ENCODE results near the gene ADPRS. TPM values are rescaled to one million over a fixed set of nuclear protein-coding genes. Genes with fewer than 3 reads are reported as not detected.

Gene ADPRS
- total RNA-seq, 6 experiments from 2014 or later, result 24.4 to 30.9 (median 27.0) TPM

- TF ChIP-seq CTCF (IDR thresholded peaks at IDR 0.05), result no peak
- no peak for DNase-seq
- peak overlapping the region; percentile 94 for H3K27ac Mint-ChIP-seq
- H3K9me3 Mint-ChIP-seq, result no peaks in the 10 kb centered on the region
- H3K27me3 Mint-ChIP-seq (ENCODE audit: insufficient read depth), result no peaks in the 10 kb centered on the region; the same call in 1 of the 2 replicates
- H3K36me3 Mint-ChIP-seq (ENCODE audit: low read depth), result peaks cover 19% of the 10 kb centered on the region
- no peak overlapping the region for H3K4me3 Mint-ChIP-seq
- peaks cover 86% of the 10 kb centered on the region for H3K4me1 Mint-ChIP-seq (ENCODE audit: low read depth)
Measured at GRCh38 chr1:36137776-36138175, 49.1 kb downstream of the ADPRS start.

GRCh38 chr1:36139521-36139920 is 50.8 kb downstream of the ADPRS start:
- no peaks in the 10 kb centered on the region; the same call in 1 of the 2 replicates for H3K27me3 Mint-ChIP-seq (ENCODE audit: insufficient read depth)
- peak overlapping the region; percentile 88; the same call in 1 of the 2 replicates for H3K27ac Mint-ChIP-seq
- DNase-seq, result no peak
- no peak overlapping the region for H3K4me3 Mint-ChIP-seq
- H3K4me1 Mint-ChIP-seq (ENCODE audit: low read depth), result peaks cover 71% of the 10 kb centered on the region
- H3K9me3 Mint-ChIP-seq, result no peaks in the 10 kb centered on the region
- H3K36me3 Mint-ChIP-seq (ENCODE audit: low read depth), result peaks cover 28% of the 10 kb centered on the region
- no peak for TF ChIP-seq CTCF (IDR thresholded peaks at IDR 0.05)

GRCh38 chr1:36142121-36142520 is 53.4 kb downstream of the ADPRS start:
- peak overlapping the region; percentile 49 for H3K27ac Mint-ChIP-seq
- H3K9me3 Mint-ChIP-seq, result no peaks in the 10 kb centered on the region
- H3K4me3 Mint-ChIP-seq, result no peak overlapping the region
- no peak for DNase-seq
- peaks cover 33% of the 10 kb centered on the region for H3K36me3 Mint-ChIP-seq (ENCODE audit: low read depth)
- no peak for TF ChIP-seq CTCF (IDR thresholded peaks at IDR 0.05)
- H3K4me1 Mint-ChIP-seq (ENCODE audit: low read depth), result peaks cover 45% of the 10 kb centered on the region
- H3K27me3 Mint-ChIP-seq (ENCODE audit: insufficient read depth), result no peaks in the 10 kb centered on the region; the same call in 1 of the 2 replicates

- Mint-ChIP-seq H3K27me3 (ENCODE audit: insufficient read depth) (no peaks in the 10 kb centered on the region), H3K4me1 (ENCODE audit: low read depth) (peaks cover 41% of the 10 kb centered on the region), H3K36me3 (ENCODE audit: low read depth) (peaks cover 31% of the 10 kb centered on the region), H3K4me3 (no peak overlapping the region), H3K9me3 (no peaks in the 10 kb centered on the region), H3K27ac (no peak overlapping the region)
- DNase-seq, result no peak
- no peak for TF ChIP-seq CTCF (IDR thresholded peaks at IDR 0.05)
Measured at GRCh38 chr1:36143424-36143823, 54.7 kb downstream of the ADPRS start.

Other genes starting within 250 kb of the ADPRS start
- gene AGO1, start 205.7 kb upstream of the ADPRS start, total RNA-seq (2021; fragmentation: NEBNext Ultra II Directional; extraction: Animal tissue kit (Norgen Biotek cat#: 25700)), result 10 to 100 TPM; 24.7 to 30.6 (median 27.4) TPM
- gene AGO3, start 157.8 kb upstream of the ADPRS start, total RNA-seq (2021; fragmentation: NEBNext Ultra II Directional; extraction: Animal tissue kit (Norgen Biotek cat#: 25700)), result 10 to 100 TPM; 18.3 to 24.0 (median 21.4) TPM
- not detected for gene TEKT2, start 4.8 kb upstream of the ADPRS start, total RNA-seq (2021; fragmentation: NEBNext Ultra II Directional; extraction: Animal tissue kit (Norgen Biotek cat#: 25700))
- gene COL8A2, start 36.3 kb downstream of the ADPRS start, total RNA-seq (2021; fragmentation: NEBNext Ultra II Directional; extraction: Animal tissue kit (Norgen Biotek cat#: 25700)), result 1 to 10 TPM; 1.9 to 6.4 (median 2.4) TPM
- 10 to 100 TPM; 76.6 to 93.4 (median 78.6) TPM for gene TRAPPC3, start 60.6 kb downstream of the ADPRS start, total RNA-seq (2021; fragmentation: NEBNext Ultra II Directional; extraction: Animal tissue kit (Norgen Biotek cat#: 25700))
- 100 to 1,000 TPM; 202 to 234 (median 210) TPM for gene MAP7D1, start 67.3 kb downstream of the ADPRS start, total RNA-seq (2021; fragmentation: NEBNext Ultra II Directional; extraction: Animal tissue kit (Norgen Biotek cat#: 25700))
- gene THRAP3, start 135.6 kb downstream of the ADPRS start, total RNA-seq (2021; fragmentation: NEBNext Ultra II Directional; extraction: Animal tissue kit (Norgen Biotek cat#: 25700)), result 100 to 1,000 TPM; 116 to 126 (median 121) TPM
- gene SH3D21, start 217.5 kb downstream of the ADPRS start, total RNA-seq (2021; fragmentation: NEBNext Ultra II Directional; extraction: Animal tissue kit (Norgen Biotek cat#: 25700)), result 1 to 10 TPM; 2.7 to 5.3 (median 2.9) TPM
- gene EVA1B, start 234.8 kb downstream of the ADPRS start, total RNA-seq (2021; fragmentation: NEBNext Ultra II Directional; extraction: Animal tissue kit (Norgen Biotek cat#: 25700)), result 100 to 1,000 TPM; 152 to 206 (median 155) TPM